Type B pancreatic cell (in vitro differentiated cells): ENCODE measurements around the gene PRDM2. TPM values are rescaled to one million over a fixed set of nuclear protein-coding genes. Genes with fewer than 3 reads are reported as not detected.

ENCODE experiments used
- DNase-seq: peaks from one replicate; pipeline ENCODE4 v3.0.0; 2021; ENCODE audit warnings: mixed read lengths; ENCODE audit not compliant: unreplicated experiment; ENCODE audit errors: extremely low spot score
- H3K27ac Mint-ChIP-seq: 2 replicates; pipeline ENCODE4 v1.8.0; 2021; ENCODE audit warnings: mild to moderate bottlenecking, mixed read lengths
- H3K27me3 Mint-ChIP-seq: 2 replicates; pipeline ENCODE4 v1.8.0; 2021; ENCODE audit warnings: mixed read lengths
- H3K36me3 Mint-ChIP-seq: 2 replicates; pipeline ENCODE4 v1.8.0; 2021; ENCODE audit warnings: mixed read lengths
- H3K4me1 Mint-ChIP-seq: one replicate; pipeline ENCODE4 v1.8.0; 2021; ENCODE audit warnings: mixed read lengths; ENCODE audit not compliant: unreplicated experiment
- H3K4me3 Mint-ChIP-seq: 2 replicates; pipeline ENCODE4 v1.8.0; 2021; ENCODE audit warnings: mild to moderate bottlenecking, mixed read lengths
- H3K9me3 Mint-ChIP-seq: 2 replicates; pipeline ENCODE4 v1.8.0; 2021; ENCODE audit warnings: mixed read lengths
- CTCF ChIP-seq: fragments of 200-600 bp; sonication (generic); conservative IDR thresholded peaks from 2 replicates; pipeline ENCODE4 v1.5.0; 2021; ENCODE audit warnings: antibody characterized with exemption, mild to moderate bottlenecking
- total RNA-seq: library from RNA; stranded (reverse); gene quantifications from 2 replicates; pipeline ENCODE4 v1.2.1, GENCODE V29; 2021; ENCODE audit warnings: low replicate concordance

Gene PRDM2
- total RNA-seq, 1 donor from 2014 or later: 44.6 TPM

GRCh38 chr1:13782634-13783360 lies 82.8 kb downstream of the PRDM2 start:
- H3K27me3 Mint-ChIP-seq: no peaks in the 10 kb centered on the region
- DNase-seq: no peak
- no peaks in the 10 kb centered on the region for H3K9me3 Mint-ChIP-seq
- peak overlapping the region; percentile 16 for H3K27ac Mint-ChIP-seq
- H3K4me1 Mint-ChIP-seq: peaks cover 24% of the 10 kb centered on the region
- H3K4me3 Mint-ChIP-seq: no peak overlapping the region
- peaks cover 28% of the 10 kb centered on the region for H3K36me3 Mint-ChIP-seq
- no peak for TF ChIP-seq CTCF

GRCh38 chr1:13783551-13783950 lies 83.6 kb downstream of the PRDM2 start:
- H3K27me3 Mint-ChIP-seq: no peaks in the 10 kb centered on the region
- H3K27ac Mint-ChIP-seq: peak overlapping the region; percentile 26
- H3K36me3 Mint-ChIP-seq: peaks cover 35% of the 10 kb centered on the region
- no peak for TF ChIP-seq CTCF
- H3K9me3 Mint-ChIP-seq: no peaks in the 10 kb centered on the region
- H3K4me1 Mint-ChIP-seq: peaks cover 24% of the 10 kb centered on the region
- no peak overlapping the region for H3K4me3 Mint-ChIP-seq
- no peak for DNase-seq

- H3K9me3 Mint-ChIP-seq: no peaks in the 10 kb centered on the region
- H3K36me3 Mint-ChIP-seq: peaks cover 30% of the 10 kb centered on the region
- no peak overlapping the region for H3K27ac Mint-ChIP-seq
- peaks cover 24% of the 10 kb centered on the region for H3K4me1 Mint-ChIP-seq
- no peak for TF ChIP-seq CTCF
- no peaks in the 10 kb centered on the region for H3K27me3 Mint-ChIP-seq
- H3K4me3 Mint-ChIP-seq: no peak overlapping the region
- no peak for DNase-seq
Measured at GRCh38 chr1:13784971-13785370, 85.0 kb downstream of the PRDM2 start.

DNA sequence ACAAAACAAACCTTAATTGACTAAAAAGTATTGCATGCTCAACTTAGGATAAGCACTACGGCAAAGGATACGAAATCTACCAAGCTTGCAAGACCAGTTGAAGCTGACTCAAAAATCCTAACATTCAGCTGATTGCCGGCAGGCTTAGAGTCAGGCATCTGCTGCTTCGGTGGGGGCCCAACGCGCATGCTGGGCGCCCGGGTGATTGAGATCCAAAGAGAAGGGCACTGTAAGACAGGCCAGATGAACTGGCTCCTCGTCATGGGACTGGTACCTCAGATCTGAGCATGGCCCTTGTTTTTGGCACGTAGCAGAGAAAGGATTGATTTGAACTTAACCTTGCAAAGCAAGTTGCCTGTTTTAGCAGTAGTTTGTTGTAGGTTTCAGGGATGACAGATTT lies 86.6 kb downstream of the PRDM2 start:
- H3K36me3 Mint-ChIP-seq: peaks cover 22% of the 10 kb centered on the region
- peaks cover 24% of the 10 kb centered on the region for H3K4me1 Mint-ChIP-seq
- no peaks in the 10 kb centered on the region for H3K9me3 Mint-ChIP-seq
- no peak for DNase-seq
- H3K27ac Mint-ChIP-seq: no peak overlapping the region
- H3K27me3 Mint-ChIP-seq: no peaks in the 10 kb centered on the region
- no peak for TF ChIP-seq CTCF
- H3K4me3 Mint-ChIP-seq: no peak overlapping the region

DNA sequence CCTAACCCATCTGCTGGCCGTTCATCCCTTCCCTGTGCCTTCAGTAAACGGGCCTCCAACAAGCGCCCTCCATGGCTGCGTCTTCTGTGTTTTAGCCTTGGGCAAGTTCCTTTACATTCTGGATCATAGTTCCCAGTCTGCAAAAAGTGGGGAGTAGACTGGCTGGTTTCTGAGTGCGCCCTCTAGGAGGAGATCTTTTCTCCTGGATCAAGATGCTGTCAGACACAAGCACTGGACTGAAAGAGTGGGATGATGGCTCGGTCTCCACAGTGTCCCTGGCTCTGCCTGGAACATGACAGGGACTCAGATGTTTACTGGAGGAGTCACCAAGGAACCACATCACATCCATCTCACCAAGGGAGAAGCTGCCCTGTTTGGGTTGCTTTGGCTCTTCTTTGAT lies 88.8 kb downstream of the PRDM2 start:
- Mint-ChIP-seq H3K27ac (no peak overlapping the region), H3K4me1 (peaks cover 10% of the 10 kb centered on the region), H3K9me3 (no peaks in the 10 kb centered on the region), H3K4me3 (no peak overlapping the region), H3K27me3 (no peaks in the 10 kb centered on the region), H3K36me3 (peaks cover 25% of the 10 kb centered on the region)
- DNase-seq: no peak
- no peak for TF ChIP-seq CTCF
